Fibroblast of the aortic adventitia (primary cell): ENCODE data around the gene MYCBPAP. TPM values are rescaled to one million over a fixed set of nuclear protein-coding genes. Genes with fewer than 3 reads are reported as not detected.

Experiments used
- DNase-seq: peaks from one replicate; pipeline ENCODE4 v3.0.0-alpha.2; 2010; ENCODE audit warnings: low read depth
- H3K4me3 ChIP-seq: 2 replicates; pipeline ENCODE4 v1.5.1; 2011; ENCODE audit warnings: low read depth, mild to moderate bottlenecking, control low read depth, low read length, moderate library complexity
- CTCF ChIP-seq: IDR thresholded peaks from 2 replicates; pipeline ENCODE4 v1.5.1; 2011; ENCODE audit warnings: mild to moderate bottlenecking, low read length, control low read depth, inconsistent platforms; ENCODE audit not compliant: insufficient read depth
- total RNA-seq: library from RNA; depleted of rRNA; stranded (reverse); fragments of >200 nt; gene quantifications from 2 replicates; pipeline ENCODE4 v1.2.3, GENCODE V29; 2012; ENCODE audit warnings: low replicate concordance

Gene MYCBPAP
- total RNA-seq, 1 donor: 0.99 TPM

- no peak for TF ChIP-seq CTCF
- DNase-seq: no peak
- no peak overlapping the region for H3K4me3 ChIP-seq
Measured at GRCh38 chr17:50529849-50530248, 21.6 kb downstream of the MYCBPAP start.

GRCh38 chr17:50531428-50532025 lies 23.3 kb downstream of the MYCBPAP start:
- DNase-seq: no peak
- no peak overlapping the region for H3K4me3 ChIP-seq
- no peak for TF ChIP-seq CTCF

GRCh38 chr17:50532452-50533024 lies 24.3 kb downstream of the MYCBPAP start, which contains the start of gene EPN3:
TSS of gene EPN3 (plus strand) at chr17:50532735. CDS start at chr17:50536557, 3,822 bp downstream.
- no peak for DNase-seq
- H3K4me3 ChIP-seq: no peak within 1 kb of the TSS
- no peak for TF ChIP-seq CTCF

- H3K4me3 ChIP-seq: no peak overlapping the region
- DNase-seq: no peak
- TF ChIP-seq CTCF: no peak
Measured at GRCh38 chr17:50533185-50533584, 24.9 kb downstream of the MYCBPAP start.

- peak; percentile 66 for DNase-seq
- no peak overlapping the region for H3K4me3 ChIP-seq
- no peak for TF ChIP-seq CTCF
Measured at GRCh38 chr17:50533720-50534148, 25.5 kb downstream of the MYCBPAP start.

GRCh38 chr17:50534222-50534978 lies 26.2 kb downstream of the MYCBPAP start:
- no peak for DNase-seq
- peak; percentile 42 for TF ChIP-seq CTCF
- H3K4me3 ChIP-seq: no peak overlapping the region
